CD4-positive, alpha-beta memory T cell (primary cell): Measurements from ENCODE around the gene AGAP2. TPM values are rescaled to one million over a fixed set of nuclear protein-coding genes. Genes with fewer than 3 reads are reported as not detected.
A peak's percentile ranks its signal among the peaks of the same experiment; 100 is the strongest.

Experiments
- CTCF ChIA-PET: fragments of 350-600 bp; sonication (Branson Sonifier 250); formaldehyde crosslinking; loops from one replicate; lab custom pipeline; 2021; ENCODE audit warnings: inconsistent platforms; ENCODE audit not compliant: partially characterized antibody; lab: Charles Lee
- POLR2A ChIA-PET: fragments of 350-600 bp; sonication (Branson Sonifier 250); formaldehyde crosslinking; loops from one replicate; lab custom pipeline; 2021; ENCODE audit not compliant: partially characterized antibody; lab: Charles Lee
- DNase-seq, 5 donors: peaks; one replicate each; pipeline versions ENCODE4 v3.0.0 to v3.0.0-alpha.2; 2020 to 2022; ENCODE audit warnings: mixed read lengths in 1 of 5
- H3K27ac ChIP-seq: one replicate; pipeline ENCODE4 v1.7.0; 2013; ENCODE audit warnings: low read depth, low read length
- H3K27me3 ChIP-seq: 2 replicates; pipeline ENCODE4 v1.7.0; 2013; ENCODE audit warnings: mild to moderate bottlenecking, low read length, moderate library complexity; ENCODE audit not compliant: insufficient read depth
- H3K36me3 ChIP-seq: 2 replicates; pipeline ENCODE4 v1.7.0; 2013; ENCODE audit warnings: mild to moderate bottlenecking, low read length, moderate library complexity; ENCODE audit not compliant: insufficient read depth
- H3K4me1 ChIP-seq: 2 replicates; pipeline ENCODE4 v1.7.0; 2013; ENCODE audit warnings: mild to moderate bottlenecking, low read length, moderate library complexity; ENCODE audit not compliant: insufficient read depth
- H3K4me3 ChIP-seq, 2 donors: one replicate each; pipeline ENCODE4 v1.7.0; 2013; ENCODE audit warnings: low read length in 2 of 2, mild to moderate bottlenecking in 1 of 2
- H3K9me3 ChIP-seq, 2 donors: one replicate each; pipeline ENCODE4 v1.7.0; 2013; ENCODE audit warnings: low read length in 2 of 2, control low read depth in 1 of 2; ENCODE audit not compliant: control insufficient read depth in 1 of 2
- H3K27ac Mint-ChIP-seq, 7 donors: one replicate each; pipeline ENCODE4 v1.8.0; 2020 to 2021; ENCODE audit warnings: mixed read lengths in 7 of 7, mild to moderate bottlenecking in 6 of 7, inconsistent platforms in 3 of 7, moderate library complexity in 3 of 7
- H3K27me3 Mint-ChIP-seq, 2 donors: one replicate each; pipeline ENCODE4 v1.8.0; 2020 to 2021; ENCODE audit warnings: mixed read lengths in 2 of 2
- H3K36me3 Mint-ChIP-seq, 2 donors: one replicate each; pipeline ENCODE4 v1.8.0; 2020 to 2021; ENCODE audit warnings: mixed read lengths in 2 of 2, inconsistent platforms in 1 of 2, mild to moderate bottlenecking in 1 of 2
- H3K4me1 Mint-ChIP-seq, 4 donors: one replicate each; pipeline ENCODE4 v1.8.0; 2020 to 2021; ENCODE audit warnings: mixed read lengths in 4 of 4, mild to moderate bottlenecking in 1 of 4
- H3K4me3 Mint-ChIP-seq, 8 donors: one replicate each; pipeline ENCODE4 v1.8.0; 2020 to 2021; ENCODE audit warnings: mixed read lengths in 8 of 8, mild to moderate bottlenecking in 7 of 8, moderate library complexity in 6 of 8, inconsistent platforms in 3 of 8
- H3K9me3 Mint-ChIP-seq, 8 donors: one replicate each; pipeline ENCODE4 v1.8.0; 2020 to 2021; ENCODE audit warnings: mixed read lengths in 8 of 8, mild to moderate bottlenecking in 5 of 8, inconsistent platforms in 3 of 8, moderate library complexity in 1 of 8
- intact Hi-C: fragments of 100-400 bp; cut with micrococcal nuclease; formaldehyde crosslinking; loops from one replicate; pipeline ENCODE4 v1.15.1; 2023
- polyA plus RNA-seq, 2 donors: library from polyadenylated mRNA; unstranded; fragments of 300-500 nt; fragmentation: Illumina TruSeq; gene quantifications; one replicate each; pipeline ENCODE4 v1.2.3, GENCODE V29; 2021
- total RNA-seq, 2 experiments: library from RNA; stranded (reverse); gene quantifications; one replicate each; pipeline ENCODE4 v1.2.3, GENCODE V29; 2021

Gene AGAP2
- total and polyA plus RNA-seq, 4 experiments from 2014 or later, result 3.2 to 66.7 (median 35.9) TPM

GRCh38 chr12:57736741-57737466 lies 1.6 kb downstream of the AGAP2 start:
- POLR2A ChIA-PET, result no interaction called here
- CTCF ChIA-PET, result interaction anchor here (1.4 kb wide), 1 partner anchor 154 kb away, joined by 3 read pairs; no protein-coding TSS in a partner anchor

GRCh38 chr12:57735952-57736740 lies 2.4 kb downstream of the AGAP2 start:
- Mint-ChIP-seq H3K27ac (peak overlapping the region in 6 of 7 donors; percentile 48 to 81 (median 64)), H3K27me3 (no peaks in the 10 kb centered on the region), H3K36me3 (peaks cover 36 to 59% of the 10 kb centered on the region in 2 donors), H3K4me3 (no peak overlapping the region), H3K4me1 (peaks cover 24 to 46% (median 35%) of the 10 kb centered on the region in 4 donors), H3K9me3 (peaks cover 0 to 1% (median 0%) of the 10 kb centered on the region in 8 donors)
- H3K27ac ChIP-seq, result no peak overlapping the region
- intact Hi-C loops, result no loop called here
- H3K4me1 ChIP-seq, result peaks cover 35% of the 10 kb centered on the region
- DNase-seq, result peak in 1 of 5 donors; percentile 33
- H3K4me3 ChIP-seq, result no peak overlapping the region
- H3K27me3 ChIP-seq, result no peaks in the 10 kb centered on the region
- ChIA-PET POLR2A (interaction anchor here (1.0 kb wide), 1 partner anchor 9 kb away, joined by 3 read pairs; the partner anchor contains the start of gene TSPAN31), CTCF (interaction anchor here (1.4 kb wide), 1 partner anchor 153 kb away, joined by 3 read pairs; no protein-coding TSS in a partner anchor)
- no peaks in the 10 kb centered on the region for H3K9me3 ChIP-seq
- peaks cover 53% of the 10 kb centered on the region for H3K36me3 ChIP-seq

More at GRCh38 chr12:57736741-57737466, 1.6 kb downstream of the AGAP2 start:
- peak in 1 of 5 donors; percentile 30 for DNase-seq
- H3K27ac ChIP-seq, result no peak overlapping the region
- peaks cover 0 to 1% (median 0%) of the 10 kb centered on the region in 8 donors for H3K9me3 Mint-ChIP-seq
- peaks cover 24 to 50% (median 38%) of the 10 kb centered on the region in 4 donors for H3K4me1 Mint-ChIP-seq
- no peaks in the 10 kb centered on the region for H3K27me3 Mint-ChIP-seq
- intact Hi-C loops, result no loop called here
- H3K27me3 ChIP-seq, result no peaks in the 10 kb centered on the region
- peak overlapping the region in 4 of 7 donors; percentile 48 to 68 (median 64) for H3K27ac Mint-ChIP-seq
- H3K4me3 ChIP-seq, result no peak overlapping the region
- no peaks in the 10 kb centered on the region for H3K9me3 ChIP-seq
- peaks cover 31 to 56% of the 10 kb centered on the region in 2 donors for H3K36me3 Mint-ChIP-seq
- peak overlapping the region in 1 of 8 donors; percentile 73 for H3K4me3 Mint-ChIP-seq
- H3K4me1 ChIP-seq, result peaks cover 36% of the 10 kb centered on the region
- peaks cover 46% of the 10 kb centered on the region for H3K36me3 ChIP-seq

- ChIA-PET POLR2A (interaction anchor here (1.0 kb wide), 1 partner anchor 10 kb away, joined by 3 read pairs; the partner anchor contains the start of gene TSPAN31), CTCF (no interaction called here)
- Histone ChIP-seq H3K36me3 (peaks cover 62% of the 10 kb centered on the region), H3K4me1 (peaks cover 26% of the 10 kb centered on the region), H3K27ac (no peak overlapping the region), H3K27me3 (no peaks in the 10 kb centered on the region), H3K9me3 (no peaks in the 10 kb centered on the region), H3K4me3 (no peak overlapping the region)
- Mint-ChIP-seq H3K27me3 (no peaks in the 10 kb centered on the region), H3K9me3 (peaks cover 0 to 1% (median 0%) of the 10 kb centered on the region in 8 donors), H3K27ac (peak overlapping the region; percentile 49 to 92 (median 65)), H3K4me3 (peak overlapping the region in 1 of 8 donors; percentile 33), H3K4me1 (peaks cover 19 to 38% (median 28%) of the 10 kb centered on the region in 4 donors), H3K36me3 (peaks cover 41 to 62% of the 10 kb centered on the region in 2 donors)
- intact Hi-C loops, result no loop called here
- DNase-seq, result peak in 1 of 5 donors; percentile 37
These were observed 3.2 kb downstream of the AGAP2 start for GRCh38 chr12:57735198-57735855.

DNA sequence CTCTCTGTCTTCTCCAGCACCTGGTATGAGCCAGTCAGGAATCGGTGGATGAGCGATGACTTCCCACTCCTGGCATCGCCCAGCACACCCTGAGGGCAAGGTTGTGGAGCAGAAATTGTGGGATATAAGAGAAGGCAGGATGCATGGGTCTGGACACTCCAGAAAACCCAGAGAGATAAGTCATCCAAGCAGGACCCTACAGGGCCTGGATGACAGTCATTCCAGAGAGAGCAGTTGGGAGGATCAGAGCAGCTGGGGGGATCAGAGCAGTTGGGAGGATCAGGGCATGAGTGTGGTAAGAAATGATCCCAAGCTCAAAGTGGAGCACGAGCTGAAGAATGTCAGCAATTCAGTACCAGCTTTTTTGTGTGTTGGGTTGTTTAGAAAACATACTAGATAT lies 4.0 kb downstream of the AGAP2 start:
- no peak overlapping the region for H3K4me3 ChIP-seq
- H3K9me3 ChIP-seq, result no peaks in the 10 kb centered on the region
- no peaks in the 10 kb centered on the region for H3K27me3 Mint-ChIP-seq
- H3K4me3 Mint-ChIP-seq, result no peak overlapping the region
- peaks cover 18 to 31% (median 24%) of the 10 kb centered on the region in 4 donors for H3K4me1 Mint-ChIP-seq
- DNase-seq, result no peak
- peak overlapping the region; percentile 49 to 92 (median 75) for H3K27ac Mint-ChIP-seq
- intact Hi-C loops, result no loop called here
- H3K9me3 Mint-ChIP-seq, result peaks cover 0 to 1% (median 0%) of the 10 kb centered on the region in 8 donors
- peaks cover 19% of the 10 kb centered on the region for H3K4me1 ChIP-seq
- POLR2A ChIA-PET, result interaction anchor here (1.1 to 1.3 kb wide), 2 partner anchors 12 to 13 kb away, joined by 4 to 6 read pairs; no protein-coding TSS in a partner anchor
- no peaks in the 10 kb centered on the region for H3K27me3 ChIP-seq
- no peak overlapping the region for H3K27ac ChIP-seq
- CTCF ChIA-PET, result no interaction called here
- peaks cover 67% of the 10 kb centered on the region for H3K36me3 ChIP-seq
- H3K36me3 Mint-ChIP-seq, result peaks cover 44 to 70% of the 10 kb centered on the region in 2 donors

- Mint-ChIP-seq H3K4me1 (peaks cover 16 to 25% (median 20%) of the 10 kb centered on the region in 4 donors), H3K4me3 (no peak overlapping the region), H3K36me3 (peaks cover 42 to 69% of the 10 kb centered on the region in 2 donors), H3K9me3 (peaks cover 0 to 1% (median 0%) of the 10 kb centered on the region in 8 donors), H3K27ac (peak overlapping the region in 3 of 7 donors; percentile 30 to 92 (median 53)), H3K27me3 (no peaks in the 10 kb centered on the region)
- peak in 1 of 5 donors; percentile 13 for DNase-seq
- no peaks in the 10 kb centered on the region for H3K9me3 ChIP-seq
- ChIA-PET POLR2A (interaction anchor here (1.1 to 1.7 kb wide), 3 partner anchors 11 to 14 kb away, joined by 4 to 6 read pairs (median 5); no protein-coding TSS in a partner anchor), CTCF (interaction anchor here (2.7 kb wide), 1 partner anchor 8 kb away, joined by 9 read pairs; no protein-coding TSS in a partner anchor)
- peaks cover 12% of the 10 kb centered on the region for H3K4me1 ChIP-seq
- intact Hi-C loops, result no loop called here
- no peak overlapping the region for H3K4me3 ChIP-seq
- no peak overlapping the region for H3K27ac ChIP-seq
- H3K36me3 ChIP-seq, result peaks cover 72% of the 10 kb centered on the region
- no peaks in the 10 kb centered on the region for H3K27me3 ChIP-seq
These were observed 4.6 kb downstream of the AGAP2 start for GRCh38 chr12:57733928-57734327.

DNA sequence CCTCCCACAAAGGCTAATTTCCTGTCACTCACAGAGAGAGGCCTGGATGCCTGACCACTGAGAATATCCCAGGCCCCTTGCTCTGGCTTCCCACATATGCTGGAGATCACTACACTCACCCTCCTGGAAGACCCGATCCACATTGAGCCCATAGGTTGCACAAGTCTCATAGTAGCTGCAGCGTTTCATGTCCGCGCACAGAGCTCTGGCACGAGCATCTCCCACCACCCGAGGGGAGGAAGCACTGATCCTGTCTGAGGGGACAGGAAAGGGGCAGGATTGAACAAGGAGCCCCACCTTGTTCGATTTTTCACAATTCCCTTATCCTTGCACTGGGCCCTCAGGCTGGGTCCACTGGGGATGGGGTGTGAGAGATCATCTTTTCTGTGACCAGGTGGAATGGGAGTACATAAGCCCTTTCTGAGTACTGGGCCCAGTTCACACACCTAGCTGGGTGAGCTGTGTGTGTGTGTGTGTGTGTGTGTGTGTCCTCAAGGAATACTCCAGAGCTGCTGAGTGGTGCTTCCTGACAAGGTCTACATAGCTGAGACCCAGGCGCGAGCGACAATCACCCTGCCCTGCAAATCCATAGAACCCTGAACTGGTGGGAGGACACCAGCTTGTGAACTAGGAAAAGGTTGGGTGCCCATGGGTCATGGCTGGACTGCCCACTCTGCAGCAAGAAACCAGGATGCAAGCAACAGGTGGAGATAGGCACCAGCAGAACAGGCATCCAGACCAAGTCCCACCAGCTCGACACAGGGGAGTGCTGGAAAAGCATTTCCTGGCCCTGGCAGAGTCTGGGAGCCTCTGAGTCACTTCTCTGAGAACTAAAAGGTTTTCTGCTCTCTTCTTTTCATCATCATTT lies 5.6 kb downstream of the AGAP2 start:
- Histone ChIP-seq H3K36me3 (peaks cover 79% of the 10 kb centered on the region), H3K4me1 (peaks cover 8% of the 10 kb centered on the region), H3K9me3 (no peaks in the 10 kb centered on the region), H3K27ac (no peak overlapping the region), H3K27me3 (no peaks in the 10 kb centered on the region), H3K4me3 (no peak overlapping the region)
- no peak for DNase-seq
- CTCF ChIA-PET, result interaction anchor here (2.7 kb wide), 1 partner anchor 9 kb away, joined by 9 read pairs; no protein-coding TSS in a partner anchor
- POLR2A ChIA-PET, result interaction anchor here (1.3 to 1.7 kb wide), 2 partner anchors 11 to 13 kb away, joined by 3 to 5 read pairs; no protein-coding TSS in a partner anchor
- Mint-ChIP-seq H3K27ac (peak overlapping the region in 4 of 7 donors; percentile 22 to 75 (median 70)), H3K36me3 (peaks cover 47 to 75% of the 10 kb centered on the region in 2 donors), H3K4me1 (peaks cover 16 to 23% (median 20%) of the 10 kb centered on the region in 4 donors), H3K9me3 (peaks cover 0 to 1% (median 0%) of the 10 kb centered on the region in 8 donors), H3K27me3 (no peaks in the 10 kb centered on the region), H3K4me3 (no peak overlapping the region)
- intact Hi-C loops, result no loop called here
